SK-N-SH (cell line): ENCODE results near the gene PANK3. TPM values are rescaled to one million over a fixed set of nuclear protein-coding genes. Genes with fewer than 3 reads are reported as not detected.

Experiments
- CTCF ChIA-PET: fragments of 300-600, 350-600 bp; formaldehyde crosslinking; extraction: SDS; loops from one replicate; lab custom pipeline; 2021; lab: Yijun Ruan, JAX
- POLR2A ChIA-PET: fragments of 350-600 bp; sonication (Branson Sonifier 250); formaldehyde crosslinking; extraction: SDS; loops from one replicate; lab custom pipeline; 2020; ENCODE audit warnings: antibody characterized with exemption, inconsistent platforms; lab: Yijun Ruan, JAX
- DNase-seq: peaks from one replicate; pipeline ENCODE4 v3.0.0; 2012
- H2AFZ ChIP-seq: fragments of 200-600 bp; sonication (generic); 2 replicates; pipeline ENCODE4 v1.8.1; 2016; ENCODE audit warnings: antibody characterized with exemption, mild to moderate bottlenecking, low read depth
- H3F3A ChIP-seq: fragments of 200-600 bp; sonication (generic); replicated peaks from 2 replicates; pipeline ENCODE3; 2016; ENCODE audit warnings: antibody characterized with exemption, mild to moderate bottlenecking; ENCODE audit not compliant: insufficient read depth
- H3K27ac ChIP-seq, 2 experiments: fragments of 200-500 bp in 1 of 2; fragments of 200-600 bp in 1 of 2; sonication (Bioruptor generic) in 1 of 2; sonication (generic), shearing (Covaris generic) in 1 of 2; 2 replicates each; pipeline versions ENCODE4 v1.5.1 to v1.6.1; 2014 to 2016; ENCODE audit warnings: low read depth in 2 of 2, inconsistent platforms in 1 of 2, low read length in 1 of 2, mild to moderate bottlenecking in 1 of 2, mixed read lengths in 1 of 2
- H3K27me3 ChIP-seq: fragments of 200-600 bp; sonication (generic), shearing (Covaris generic); 2 replicates; pipeline ENCODE4 v1.6.1; 2016; ENCODE audit warnings: mixed run types; ENCODE audit not compliant: insufficient read depth
- H3K36me3 ChIP-seq, 2 experiments: fragments of 200-500 bp in 1 of 2; fragments of 200-600 bp in 1 of 2; sonication (Bioruptor generic) in 1 of 2; sonication (generic) in 1 of 2; replicated peaks in 1 of 2; 2 replicates each; pipeline versions ENCODE3 to v1.5.1; 2014 to 2016; ENCODE audit warnings: low read length in 1 of 2, mild to moderate bottlenecking in 1 of 2; ENCODE audit not compliant: insufficient read depth in 2 of 2, control insufficient read depth in 1 of 2
- H3K4me1 ChIP-seq, 2 experiments: fragments of 200-500 bp in 1 of 2; fragments of 200-600 bp in 1 of 2; sonication (Bioruptor generic) in 1 of 2; sonication (generic), shearing (Covaris generic) in 1 of 2; 2 replicates each; pipeline versions ENCODE4 v1.5.1 to v1.6.1; 2014 to 2016; ENCODE audit warnings: low read depth in 1 of 2, low read length in 1 of 2, mixed run types in 1 of 2; ENCODE audit not compliant: insufficient read depth in 2 of 2, control insufficient read depth in 1 of 2
- H3K4me2 ChIP-seq: fragments of 200-600 bp; sonication (generic), shearing (Covaris generic); 2 replicates; pipeline ENCODE4 v1.6.1; 2017; ENCODE audit warnings: mixed run types
- H3K4me3 ChIP-seq, 2 experiments: fragments of 200-500 bp in 1 of 2; fragments of 200-600 bp in 1 of 2; sonication (Bioruptor generic) in 1 of 2; sonication (generic), shearing (Covaris generic) in 1 of 2; 2 replicates each; pipeline versions ENCODE4 v1.5.1 to v1.8.1; 2014 to 2016; ENCODE audit warnings: low read depth in 2 of 2, inconsistent platforms in 1 of 2, low read length in 1 of 2, mild to moderate bottlenecking in 1 of 2, mixed read lengths in 1 of 2, moderate library complexity in 1 of 2
- H3K79me2 ChIP-seq: fragments of 200-600 bp; sonication (generic); 2 replicates; pipeline ENCODE4 v1.8.1; 2017; ENCODE audit warnings: mild to moderate bottlenecking; ENCODE audit not compliant: insufficient read depth
- H3K9ac ChIP-seq: fragments of 200-600 bp; sonication (generic); 2 replicates; pipeline ENCODE4 v1.6.1; 2017; ENCODE audit warnings: mixed run types
- H3K9me2 ChIP-seq: fragments of 200-600 bp; sonication (generic); 2 replicates; pipeline ENCODE4 v1.6.1; 2017; ENCODE audit warnings: mixed run types
- H3K9me3 ChIP-seq: fragments of 200-600 bp; sonication (generic); 2 replicates; pipeline ENCODE4 v1.6.1; 2017; ENCODE audit warnings: mixed run types, mild to moderate bottlenecking, moderate library complexity
- H4K20me1 ChIP-seq: fragments of 200-600 bp; sonication (generic); 2 replicates; pipeline ENCODE4 v1.6.1; 2017; ENCODE audit warnings: mild to moderate bottlenecking, mixed run types; ENCODE audit not compliant: insufficient read depth
- FOXJ3 ChIP-seq: sonication (generic); formaldehyde crosslinking; IDR thresholded peaks from 2 replicates; pipeline ENCODE4 v1.5.1; 2020; ENCODE audit warnings: mild to moderate bottlenecking, missing genetic modification reagents
- IRF3 ChIP-seq: fragments of 150-350 bp; IDR thresholded peaks from 2 replicates; pipeline ENCODE4 v1.6.1; 2016; ENCODE audit warnings: mild to moderate bottlenecking, low read depth, low read length
- JUND ChIP-seq: IDR thresholded peaks from 2 replicates; pipeline ENCODE4 v1.4.0; 2012
- MEF2A ChIP-seq: IDR thresholded peaks from 2 replicates; pipeline ENCODE4 v1.4.0; 2012; ENCODE audit warnings: low read depth, borderline replicate concordance
- MXI1 ChIP-seq: IDR thresholded peaks from 2 replicates; pipeline ENCODE4 v1.6.1; 2012; ENCODE audit warnings: mild to moderate bottlenecking, low read depth, low read length, improper control_type of control experiment
- NFIC ChIP-seq: IDR thresholded peaks from 2 replicates; pipeline ENCODE4 v1.4.0; 2012; ENCODE audit warnings: borderline replicate concordance
- NRF1 ChIP-seq: IDR thresholded peaks from 2 replicates; pipeline ENCODE4 v1.6.1; 2012; ENCODE audit warnings: low read depth, mild to moderate bottlenecking, low read length
- RAD21 ChIP-seq: IDR thresholded peaks from 2 replicates; pipeline ENCODE4 v1.6.1; 2012; ENCODE audit warnings: mild to moderate bottlenecking, low read length
- RCOR1 ChIP-seq: fragments of 150-350 bp; IDR thresholded peaks from 2 replicates; pipeline ENCODE4 v1.6.1; 2017; ENCODE audit warnings: antibody characterized with exemption, low read length
- REST ChIP-seq: IDR thresholded peaks from 2 replicates; pipeline ENCODE4 v1.6.1; 2012; ENCODE audit warnings: mild to moderate bottlenecking, low read depth, low read length, moderate library complexity
- RXRA ChIP-seq: IDR thresholded peaks from 2 replicates; pipeline ENCODE4 v1.4.0; 2012; ENCODE audit warnings: low read depth, mild to moderate bottlenecking, borderline replicate concordance
- TAF1 ChIP-seq: IDR thresholded peaks from 2 replicates; pipeline ENCODE4 v1.6.1; 2012; ENCODE audit warnings: low read depth, mild to moderate bottlenecking, low read length, moderate library complexity, borderline replicate concordance
- USF2 ChIP-seq: fragments of 150-350 bp; IDR thresholded peaks from 2 replicates; pipeline ENCODE4 v1.6.1; 2017; ENCODE audit warnings: antibody characterized with exemption, low read length, low read depth, borderline replicate concordance
- YY1 ChIP-seq: IDR thresholded peaks from 2 replicates; pipeline ENCODE4 v1.4.0; 2012; ENCODE audit warnings: low read depth, mild to moderate bottlenecking
- ZBTB33 ChIP-seq: IDR thresholded peaks from 2 replicates; pipeline ENCODE4 v1.4.0; 2012; ENCODE audit warnings: low read depth, borderline replicate concordance
- WGBS: methylation state at CpG from one replicate; pipeline ENCODE4 v1.1.6; 2017; ENCODE audit warnings: low lambda C conversion rate; 5-methylcytosine and 5-hydroxymethylcytosine counted together
- polyA plus RNA-seq, 3 experiments: library from polyadenylated mRNA; depleted of rRNA; stranded (reverse); fragments of >200 nt; gene quantifications; 2 replicates each; pipeline ENCODE4 v1.2.3, GENCODE V29; 2012

PANK3 gene
- polyA plus RNA-seq, 1 of the 3 experiments (the other 2 are of a cell fraction), result 6.1 TPM

- CTCF ChIA-PET, result interaction anchor here (0.7 kb wide), 1 partner anchor 29 kb away, joined by 3 read pairs; no protein-coding TSS in a partner anchor
- Histone ChIP-seq H3K4me2 (no peak overlapping the region), H3K36me3 (peaks cover 70 to 80% of the 10 kb centered on the region in 2 experiments), H3K27ac (peak overlapping the region in 1 of 2 experiments; percentile 39; a peak in 2 of 4 replicates), H2AFZ (no peak overlapping the region), H4K20me1 (peaks cover 11% of the 10 kb centered on the region; the same call in 1 of the 2 replicates), H3K79me2 (peaks cover 20% of the 10 kb centered on the region), H3F3A (peaks cover 17% of the 10 kb centered on the region), H3K27me3 (no peaks in the 10 kb centered on the region), H3K9me3 (no peaks in the 10 kb centered on the region), H3K9ac (no peak overlapping the region), H3K9me2 (no peaks in the 10 kb centered on the region), H3K4me3 (no peak overlapping the region), H3K4me1 (peaks cover 4 to 31% of the 10 kb centered on the region in 2 experiments; a peak in 3 of 4 replicates)
- TF ChIP-seq YY1 (no peak), TAF1 (no peak), RCOR1 (no peak), NFIC (no peak), JUND (no peak), IRF3 (no peak), REST (no peak), MXI1 (no peak), MEF2A (no peak), FOXJ3 (CRISPR knock-in tag) (no peak), RXRA (no peak), NRF1 (no peak), USF2 (no peak), RAD21 (no peak), ZBTB33 (no peak)
- POLR2A ChIA-PET, result no interaction called here
- DNase-seq, result no peak
- 97% methylated on average over 2 of the region's 2 CpGs for WGBS
These were observed 21.8 kb downstream of the PANK3 start for GRCh38 chr5:168557389-168557788.
